22Rv1 (cell line): Measurements from ENCODE around the gene CNTRL.

Experiments
- CTCF ChIP-seq: fragments of 450-650 bp; IDR thresholded peaks from 2 replicates; pipeline ENCODE4 v1.5.1; 2017; ENCODE audit warnings: mild to moderate bottlenecking
- ZFX ChIP-seq: fragments of 450-650 bp; IDR thresholded peaks from 2 replicates; pipeline ENCODE4 v1.6.1; 2017; ENCODE audit warnings: antibody characterized with exemption, borderline replicate concordance

DNA sequence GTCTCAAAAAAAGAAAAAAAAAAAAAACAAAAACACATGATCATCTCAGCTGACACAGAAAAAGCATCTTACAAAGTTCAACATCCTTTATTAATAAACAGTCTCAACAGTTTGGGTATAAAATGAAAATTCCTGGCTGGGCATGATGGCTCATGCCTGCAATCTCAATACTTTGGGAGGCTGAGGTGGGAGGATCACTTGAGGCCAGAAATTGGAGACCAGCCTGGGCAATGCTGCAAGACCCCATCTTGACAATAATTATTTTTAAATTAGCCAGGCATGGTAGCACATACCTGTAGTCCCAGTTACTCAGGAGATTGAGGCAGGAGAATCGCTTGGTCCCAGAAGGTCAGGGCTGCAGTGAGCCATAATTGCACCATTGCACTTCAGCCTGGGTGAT is 7.9 kb upstream of the CNTRL start:
- TF ChIP-seq CTCF (no peak), ZFX (no peak)
